ENCODE measurements around the gene CPNE2.
A peak's percentile ranks its signal among the peaks of the same experiment; 100 is the strongest.

CPNE2 gene

DNA sequence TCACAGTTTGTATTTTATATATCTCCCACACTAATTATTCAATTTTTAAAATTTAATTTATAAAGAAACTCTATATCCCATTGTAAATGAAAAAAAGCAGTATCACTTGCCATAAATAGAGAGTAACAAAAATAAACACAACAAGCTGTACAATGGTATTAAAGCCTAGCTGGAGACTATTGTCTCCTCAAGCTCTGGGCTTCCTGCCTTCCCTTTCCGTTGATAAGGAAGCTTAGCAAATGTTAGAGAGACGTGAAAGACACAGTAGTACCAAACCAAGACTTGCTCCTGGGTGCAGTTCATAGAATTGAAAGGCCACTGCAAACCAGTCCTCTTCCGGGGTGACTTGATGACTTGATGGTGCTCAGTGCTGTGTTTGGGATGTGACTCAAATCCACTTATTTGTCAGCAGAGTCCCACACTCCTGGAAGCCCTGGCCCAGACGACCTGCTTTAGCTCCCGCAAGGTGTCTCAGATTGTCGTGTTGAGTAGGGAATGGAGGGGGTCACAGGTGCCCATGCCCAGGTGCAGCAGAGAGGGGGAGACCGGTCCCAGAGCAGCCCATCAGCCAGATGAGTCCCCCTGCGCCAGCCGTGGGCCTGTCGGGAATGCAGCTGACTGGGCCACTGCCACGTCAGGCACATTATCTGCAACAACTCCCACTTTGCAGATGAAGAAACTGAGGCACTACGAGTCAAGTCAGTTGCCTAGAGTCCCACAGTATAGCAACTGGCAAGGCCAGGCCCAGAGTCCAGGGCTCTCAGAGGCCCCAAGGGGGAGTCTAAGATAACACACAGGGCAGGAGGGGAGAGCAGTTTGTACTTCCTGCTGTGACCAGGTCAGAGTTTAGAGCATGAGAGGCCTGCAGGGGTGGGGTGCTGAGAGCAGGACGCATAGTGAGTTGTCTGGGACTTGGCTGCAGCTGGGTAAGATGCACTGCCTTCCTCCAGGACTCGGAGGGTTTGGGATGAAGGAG, 53.0 kb downstream of the CPNE2 start:
- peak; percentile 58 for DNase-seq (ENCODE audit: low read depth)
- no peak overlapping the region for H3K4me3 ChIP-seq (replicated peaks; ENCODE audit: low read depth, low read length)
- TF ChIP-seq, protein P1, sequence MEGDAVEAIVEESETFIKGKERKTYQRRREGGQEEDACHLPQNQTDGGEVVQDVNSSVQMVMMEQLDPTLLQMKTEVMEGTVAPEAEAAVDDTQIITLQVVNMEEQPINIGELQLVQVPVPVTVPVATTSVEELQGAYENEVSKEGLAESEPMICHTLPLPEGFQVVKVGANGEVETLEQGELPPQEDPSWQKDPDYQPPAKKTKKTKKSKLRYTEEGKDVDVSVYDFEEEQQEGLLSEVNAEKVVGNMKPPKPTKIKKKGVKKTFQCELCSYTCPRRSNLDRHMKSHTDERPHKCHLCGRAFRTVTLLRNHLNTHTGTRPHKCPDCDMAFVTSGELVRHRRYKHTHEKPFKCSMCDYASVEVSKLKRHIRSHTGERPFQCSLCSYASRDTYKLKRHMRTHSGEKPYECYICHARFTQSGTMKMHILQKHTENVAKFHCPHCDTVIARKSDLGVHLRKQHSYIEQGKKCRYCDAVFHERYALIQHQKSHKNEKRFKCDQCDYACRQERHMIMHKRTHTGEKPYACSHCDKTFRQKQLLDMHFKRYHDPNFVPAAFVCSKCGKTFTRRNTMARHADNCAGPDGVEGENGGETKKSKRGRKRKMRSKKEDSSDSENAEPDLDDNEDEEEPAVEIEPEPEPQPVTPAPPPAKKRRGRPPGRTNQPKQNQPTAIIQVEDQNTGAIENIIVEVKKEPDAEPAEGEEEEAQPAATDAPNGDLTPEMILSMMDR (IDR thresholded peaks at IDR 0.05; ENCODE audit: low read length, missing control alignments) = no peak

DNA sequence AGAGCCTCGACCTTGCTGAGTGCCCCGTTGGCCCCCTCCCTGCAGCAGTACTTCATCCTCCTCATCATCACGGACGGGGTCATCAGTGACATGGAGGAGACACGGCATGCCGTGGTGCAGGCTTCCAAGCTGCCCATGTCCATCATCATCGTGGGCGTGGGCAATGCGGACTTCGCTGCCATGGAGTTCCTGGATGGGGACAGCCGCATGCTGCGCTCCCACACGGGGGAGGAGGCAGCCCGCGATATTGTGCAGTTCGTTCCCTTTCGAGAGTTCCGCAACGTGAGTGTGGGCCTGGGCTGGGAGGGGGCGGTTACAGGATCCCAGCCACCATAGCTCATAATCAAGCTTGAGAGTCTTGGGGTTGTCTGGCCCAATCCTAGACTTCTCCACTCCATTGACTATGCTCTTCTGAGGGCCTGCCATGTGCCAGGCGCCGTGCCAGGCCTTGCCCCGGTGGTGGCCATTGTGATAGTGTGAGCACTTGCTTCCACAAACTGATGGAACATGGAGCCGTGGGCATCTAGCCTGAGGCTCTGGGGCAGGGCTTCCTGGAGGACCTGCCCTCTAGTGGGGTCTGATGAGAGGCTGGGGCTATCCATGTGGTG, 53.8 kb downstream of the CPNE2 start:
- TF ChIP-seq, protein P1 (IDR thresholded peaks at IDR 0.05; ENCODE audit: low read length, missing control alignments) = no peak
- no peak for DNase-seq (ENCODE audit: low read depth)

DNA sequence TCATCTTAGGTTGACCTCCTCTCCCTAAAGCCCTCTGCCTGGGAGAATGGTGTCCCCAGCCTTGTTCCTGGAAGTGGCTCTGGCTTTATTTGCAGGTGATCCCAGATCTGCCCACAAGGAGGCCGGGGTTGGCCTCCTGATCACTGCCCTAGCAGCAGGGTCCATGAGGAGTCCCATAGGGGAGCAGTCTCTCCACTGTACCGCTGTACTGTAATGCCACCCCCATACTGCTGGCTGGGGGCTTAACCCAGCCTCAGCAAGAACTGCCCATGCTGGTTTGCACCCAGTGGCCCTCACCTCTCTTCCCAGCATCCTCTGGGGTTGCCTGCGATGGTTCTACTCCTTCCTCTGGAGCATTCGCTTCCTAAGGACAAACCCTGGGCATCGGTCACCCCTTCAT, 54.4 kb downstream of the CPNE2 start:
- TF ChIP-seq, protein P1 (IDR thresholded peaks at IDR 0.05; ENCODE audit: low read length, missing control alignments) = peak; percentile 17
- H3K4me3 ChIP-seq (replicated peaks; ENCODE audit: low read depth, low read length) = no peak overlapping the region
- no peak for DNase-seq (ENCODE audit: low read depth)

More for the DNA sequence above, 53.8 kb downstream of the CPNE2 start:
- H3K4me3 ChIP-seq (replicated peaks; ENCODE audit: low read depth, low read length) = no peak overlapping the region

DNA sequence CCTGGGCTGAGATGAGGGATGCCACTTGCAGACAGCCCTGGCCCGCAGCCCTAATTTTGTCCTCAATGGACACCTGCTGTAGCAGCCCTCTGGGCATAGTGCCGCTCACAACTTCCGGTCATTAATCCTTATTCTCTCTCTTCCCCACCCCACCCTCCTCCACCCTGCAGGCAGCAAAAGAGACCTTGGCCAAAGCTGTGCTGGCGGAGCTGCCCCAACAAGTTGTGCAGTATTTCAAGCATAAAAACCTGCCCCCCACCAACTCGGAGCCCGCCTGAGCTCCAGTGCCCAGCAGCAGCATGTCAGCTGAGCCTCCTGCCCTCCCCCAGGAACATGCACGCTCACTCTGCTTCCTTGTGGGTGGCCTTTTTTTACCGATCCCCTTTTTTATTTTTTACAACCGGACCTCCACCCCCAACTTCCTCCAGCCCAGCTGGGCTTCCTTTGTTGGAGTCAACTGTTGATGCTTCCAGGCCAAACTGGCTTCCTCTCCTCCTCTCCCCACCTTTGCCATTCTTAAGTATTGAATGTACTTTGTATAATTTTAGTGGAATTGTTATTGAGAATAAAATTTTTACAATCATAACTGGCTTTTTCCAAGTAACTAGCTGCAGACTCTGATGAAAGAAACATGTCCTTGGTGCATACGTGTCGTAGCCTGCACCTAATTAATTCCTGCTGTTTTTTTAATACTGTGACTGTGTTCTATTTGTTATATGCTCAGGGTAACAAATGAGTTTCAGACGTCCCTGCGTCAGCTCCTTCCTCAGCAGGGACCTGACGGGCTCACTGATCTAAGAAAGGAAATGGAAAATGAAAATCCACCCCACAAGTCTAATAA, 55.2 kb downstream of the CPNE2 start:
- TF ChIP-seq, protein P1 (IDR thresholded peaks at IDR 0.05; ENCODE audit: low read length, missing control alignments) = no peak
- peak; percentile 50 for DNase-seq (ENCODE audit: low read depth)

DNA sequence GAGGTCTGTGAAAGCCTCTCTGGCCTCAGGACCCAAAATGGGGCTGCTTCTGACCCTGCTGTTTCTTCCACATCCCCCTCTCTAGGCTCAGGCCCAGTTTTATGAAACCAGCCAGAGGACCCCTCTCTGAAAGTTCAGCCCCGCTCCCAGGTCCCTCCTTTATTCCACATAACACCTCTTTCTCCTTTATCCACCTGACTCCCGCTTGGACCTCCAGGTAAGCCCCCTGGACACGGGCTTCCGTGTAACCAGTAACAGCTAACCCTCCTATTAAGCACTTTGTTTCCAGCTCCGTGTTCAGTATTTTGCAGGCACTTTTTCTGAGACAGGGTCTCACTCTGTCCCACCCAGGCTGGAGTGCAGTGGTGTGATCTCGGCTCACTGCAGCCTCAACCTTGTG, 56.1 kb downstream of the CPNE2 start:
- H3K4me3 ChIP-seq (replicated peaks; ENCODE audit: low read depth, low read length) = no peak overlapping the region
- TF ChIP-seq, protein P1 (IDR thresholded peaks at IDR 0.05; ENCODE audit: low read length, missing control alignments) = no peak
- no peak for DNase-seq (ENCODE audit: low read depth)

More for the DNA sequence above, 55.2 kb downstream of the CPNE2 start:
- no peak overlapping the region for H3K4me3 ChIP-seq (replicated peaks; ENCODE audit: low read depth, low read length)

DNA sequence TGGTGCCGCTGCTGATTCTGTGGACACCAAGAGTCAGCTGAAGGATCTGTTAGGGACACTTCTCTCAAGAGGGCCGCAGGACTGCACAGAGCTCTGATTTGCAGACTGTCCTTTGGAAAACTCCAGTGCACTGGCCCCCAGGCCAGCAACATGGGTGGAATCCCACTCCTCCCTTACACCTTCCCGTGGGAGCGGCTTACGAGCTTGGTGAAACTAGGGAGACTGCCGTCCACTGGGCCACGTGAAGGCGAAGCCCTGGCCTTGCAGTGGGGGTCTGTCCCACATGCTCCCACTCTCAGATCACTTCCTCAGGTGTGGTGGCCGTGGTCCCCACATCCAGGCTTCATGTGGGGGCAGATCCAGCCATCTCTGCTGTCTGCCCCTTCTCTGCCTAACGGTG, 57.0 kb downstream of the CPNE2 start:
- no peak for DNase-seq (ENCODE audit: low read depth)
- TF ChIP-seq, protein P1 (IDR thresholded peaks at IDR 0.05; ENCODE audit: low read length, missing control alignments) = no peak
- H3K4me3 ChIP-seq (replicated peaks; ENCODE audit: low read depth, low read length) = no peak overlapping the region

Data from fibroblast of pulmonary artery (primary cell).